NB4 (cell line): Measurements from ENCODE around the gene ERCC2.
"Not testable (repeated sequence)": the region's sequence is repeated elsewhere in the genome, so short reads cannot be mapped to it uniquely, and the experiment has no call there.

Source experiments
- CTCF ChIP-seq: IDR thresholded peaks from one replicate; pipeline ENCODE4 v1.5.1; 2012; ENCODE audit warnings: low read depth, low read length
- MAX ChIP-seq: IDR thresholded peaks from 2 replicates; pipeline ENCODE4 v1.6.1; 2011; ENCODE audit warnings: low read depth, low read length
- POLR2A ChIP-seq: IDR thresholded peaks from 2 replicates; pipeline ENCODE4 v1.6.1; 2011; ENCODE audit warnings: mild to moderate bottlenecking; ENCODE audit not compliant: insufficient read length; ENCODE audit errors: extremely low read depth

- TF ChIP-seq MAX, CTCF, POLR2A: not testable (repeated sequence)
Measured at GRCh38 chr19:45309322-45309721, 61.1 kb downstream of the ERCC2 start.
